Fibroblast of mammary gland (primary cell): ENCODE measurements around the gene SLC22A12.

Source experiments
- DNase-seq: peaks from one replicate; pipeline ENCODE4 v3.0.0-alpha.2; 2010; ENCODE audit warnings: low read depth
- H3K4me3 ChIP-seq: 2 replicates; pipeline ENCODE4 v1.5.1; 2011; ENCODE audit warnings: low read depth, mild to moderate bottlenecking, low read length, moderate library complexity; ENCODE audit not compliant: control insufficient read depth
- CTCF ChIP-seq: conservative IDR thresholded peaks from 2 replicates; pipeline ENCODE4 v1.5.1; 2011; ENCODE audit warnings: low read depth, low read length, inconsistent platforms; ENCODE audit not compliant: control insufficient read depth, insufficient read depth

Gene SLC22A12

GRCh38 chr11:64629796-64630562 lies 39.0 kb downstream of the SLC22A12 start:
- H3K4me3 ChIP-seq: no peak overlapping the region
- no peak for TF ChIP-seq CTCF
- no peak for DNase-seq

- TF ChIP-seq CTCF: no peak
- no peak overlapping the region for H3K4me3 ChIP-seq
- DNase-seq: no peak
Observed at GRCh38 chr11:64631675-64632074, 40.7 kb downstream of the SLC22A12 start.

- DNase-seq: no peak
- TF ChIP-seq CTCF: no peak
- no peak overlapping the region for H3K4me3 ChIP-seq
Observed at GRCh38 chr11:64632237-64632636, 41.2 kb downstream of the SLC22A12 start.

GRCh38 chr11:64632654-64633053 lies 41.6 kb downstream of the SLC22A12 start:
- no peak overlapping the region for H3K4me3 ChIP-seq
- no peak for DNase-seq
- no peak for TF ChIP-seq CTCF

GRCh38 chr11:64633555-64634159 lies 42.6 kb downstream of the SLC22A12 start:
- TF ChIP-seq CTCF: no peak
- no peak overlapping the region for H3K4me3 ChIP-seq
- no peak for DNase-seq

- no peak for DNase-seq
- H3K4me3 ChIP-seq: no peak overlapping the region
- TF ChIP-seq CTCF: no peak
Observed at GRCh38 chr11:64637334-64638017, 46.5 kb downstream of the SLC22A12 start.
